Activated CD4-positive, CD25-positive, alpha-beta regulatory T cell treated with anti-CD3 and anti-CD28 coated beads, Interleukin-2, amount 50 U/mL, for 24 hours (primary cell): ENCODE results near the gene LRRC45.

Experiments
- ATAC-seq, 2 donors: fragments of 150-1000 bp; cut with Tn5 transposase; one replicate each; pipeline ENCODE4 v1.10.0; 2021; ENCODE audit warnings: mild to moderate bottlenecking in 1 of 2, moderate library complexity in 1 of 2

LRRC45 gene

GRCh38 chr17:82008258-82008940 is 14.7 kb upstream of the LRRC45 start:
- no peak for ATAC-seq

GRCh38 chr17:82008941-82009405 is 14.1 kb upstream of the LRRC45 start:
- no peak for ATAC-seq

GRCh38 chr17:82009413-82009812 is 13.7 kb upstream of the LRRC45 start:
- no peak for ATAC-seq

GRCh38 chr17:82010575-82011525 is 12.3 kb upstream of the LRRC45 start:
- no peak for ATAC-seq

GRCh38 chr17:82011617-82012187 is 11.4 kb upstream of the LRRC45 start:
- no peak for ATAC-seq

- no peak for ATAC-seq
Observed at GRCh38 chr17:82012261-82012639, 10.9 kb upstream of the LRRC45 start.

- no peak for ATAC-seq
Observed at GRCh38 chr17:82012640-82013295, 10.3 kb upstream of the LRRC45 start.

GRCh38 chr17:82013341-82013740 is 9.8 kb upstream of the LRRC45 start:
- no peak for ATAC-seq

GRCh38 chr17:82013772-82014321 is 9.3 kb upstream of the LRRC45 start:
- ATAC-seq = no peak

- no peak for ATAC-seq
Observed at GRCh38 chr17:82014432-82014831, 8.7 kb upstream of the LRRC45 start.

GRCh38 chr17:82014971-82015310 is 8.2 kb upstream of the LRRC45 start:
- ATAC-seq = no peak

- ATAC-seq = no peak
Observed at GRCh38 chr17:82015311-82015971, 7.7 kb upstream of the LRRC45 start.

GRCh38 chr17:82016061-82016874 is 6.8 kb upstream of the LRRC45 start:
- no peak for ATAC-seq

- no peak for ATAC-seq
Observed at GRCh38 chr17:82016875-82017459, 6.1 kb upstream of the LRRC45 start.

GRCh38 chr17:82017612-82018151 is 5.4 kb upstream of the LRRC45 start:
- ATAC-seq = no peak

- ATAC-seq = no peak
Observed at GRCh38 chr17:82018152-82018988, 4.7 kb upstream of the LRRC45 start.

GRCh38 chr17:82018989-82019689 is 4.0 kb upstream of the LRRC45 start:
- no peak for ATAC-seq

- ATAC-seq = no peak
Observed at GRCh38 chr17:82019690-82020571, 3.2 kb upstream of the LRRC45 start.
